Stimulated activated CD4-positive, alpha-beta T cell treated with anti-CD3 and anti-CD28 coated beads, Interleukin-4, amount 100 ng/mL, for 48 hours (primary cell): ENCODE measurements around the gene PPFIBP2.
A peak's percentile ranks its signal among the peaks of the same experiment; 100 is the strongest.

Experiments used
- DNase-seq, 2 donors: peaks; one replicate each; pipeline ENCODE4 v3.0.0-alpha.2; 2020; ENCODE audit warnings: low read depth in 2 of 2

PPFIBP2 gene

DNA sequence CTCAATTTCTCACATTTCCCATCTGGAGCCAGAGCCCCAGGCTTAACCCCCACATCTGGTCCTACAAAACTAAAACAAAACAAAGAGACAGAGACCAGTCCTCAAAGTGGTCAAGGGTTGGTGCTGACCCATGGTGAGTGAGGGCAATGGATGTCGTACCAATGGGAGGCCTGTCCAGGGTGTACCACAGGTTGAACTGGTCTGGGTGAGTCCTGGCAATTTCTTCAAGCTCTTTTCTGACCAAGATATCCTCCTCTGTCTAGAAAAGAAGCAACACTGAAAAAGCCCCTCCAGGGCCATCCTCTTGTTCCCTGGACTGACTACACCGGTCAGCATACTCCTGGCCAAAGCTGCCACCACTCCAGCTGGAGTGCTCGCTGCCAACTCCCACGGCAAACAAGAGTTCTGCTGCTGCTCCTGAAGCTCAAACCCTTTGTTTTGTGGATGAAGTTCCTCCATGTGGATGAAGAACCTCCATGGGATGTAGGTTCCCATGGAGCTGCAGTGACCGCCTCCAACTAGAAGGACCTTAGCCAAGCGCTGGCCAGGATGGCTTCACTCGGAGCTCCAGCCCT lies 152.6 kb downstream of the PPFIBP2 start:
- DNase-seq, result no peak

- no peak for DNase-seq
Measured at GRCh38 chr11:7667460-7667859, 153.7 kb downstream of the PPFIBP2 start.

DNA sequence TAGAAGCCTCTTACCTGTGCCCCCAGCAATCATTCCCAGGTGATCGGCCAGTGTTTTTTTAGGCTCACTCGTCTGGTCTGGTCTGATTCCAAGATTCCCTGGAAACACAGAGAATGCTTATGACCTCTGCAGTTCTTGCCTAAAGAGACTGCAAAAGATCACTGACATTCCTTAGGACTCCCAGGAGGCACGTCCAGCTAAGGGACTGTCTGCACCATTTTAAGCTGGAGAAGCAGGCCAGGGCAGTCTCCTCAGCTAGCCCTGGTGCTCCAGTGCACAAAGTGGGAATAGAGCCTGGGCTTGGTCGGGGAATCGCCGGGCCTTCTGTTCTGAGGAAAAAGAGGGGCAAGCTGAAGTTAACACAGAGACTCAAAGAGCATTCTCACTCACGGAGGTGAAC lies 154.7 kb downstream of the PPFIBP2 start:
- DNase-seq, result no peak

DNA sequence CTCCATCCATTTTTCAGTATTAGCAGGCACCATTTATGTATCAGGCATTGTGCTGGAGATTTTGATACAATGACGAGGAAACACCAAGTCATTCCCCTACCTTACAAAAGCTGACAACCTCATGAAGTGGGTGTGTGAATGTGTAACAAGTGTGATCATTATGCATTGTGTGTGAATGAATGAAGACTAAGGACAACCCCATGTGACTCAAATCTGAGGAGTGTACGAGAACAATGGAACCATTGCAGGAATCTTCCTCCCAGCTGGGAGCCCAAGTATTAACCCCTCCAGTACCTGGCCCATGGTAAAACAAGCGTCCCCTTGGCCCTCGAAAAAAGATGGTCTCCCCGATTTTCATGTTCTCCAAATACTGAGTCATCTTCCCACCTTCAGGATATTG lies 155.1 kb downstream of the PPFIBP2 start:
- DNase-seq, result no peak

DNA sequence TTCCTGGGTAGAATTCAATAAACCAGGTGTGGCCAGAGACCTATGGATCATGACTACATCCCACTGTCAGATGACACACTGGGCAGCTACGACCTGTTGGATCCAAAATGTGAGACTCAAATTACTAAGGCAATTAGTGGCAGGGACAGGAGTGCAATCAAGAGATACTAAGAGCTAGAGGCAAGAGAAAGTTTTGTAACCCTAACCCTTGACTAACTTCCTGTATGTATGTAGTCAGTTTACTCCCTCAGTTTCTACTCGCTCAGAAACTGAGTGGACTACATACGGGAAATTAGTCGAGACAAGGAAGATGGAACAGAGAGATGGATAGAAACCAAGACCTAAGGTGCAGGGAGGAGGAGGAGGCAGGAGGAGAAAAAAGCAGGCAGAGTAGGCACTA lies 156.8 kb downstream of the PPFIBP2 start:
- no peak for DNase-seq

GRCh38 chr11:7671347-7672215 lies 157.8 kb downstream of the PPFIBP2 start:
- peak in 1 of 2 donors; percentile 31 for DNase-seq

GRCh38 chr11:7672276-7672959 lies 158.6 kb downstream of the PPFIBP2 start:
- no peak for DNase-seq

DNA sequence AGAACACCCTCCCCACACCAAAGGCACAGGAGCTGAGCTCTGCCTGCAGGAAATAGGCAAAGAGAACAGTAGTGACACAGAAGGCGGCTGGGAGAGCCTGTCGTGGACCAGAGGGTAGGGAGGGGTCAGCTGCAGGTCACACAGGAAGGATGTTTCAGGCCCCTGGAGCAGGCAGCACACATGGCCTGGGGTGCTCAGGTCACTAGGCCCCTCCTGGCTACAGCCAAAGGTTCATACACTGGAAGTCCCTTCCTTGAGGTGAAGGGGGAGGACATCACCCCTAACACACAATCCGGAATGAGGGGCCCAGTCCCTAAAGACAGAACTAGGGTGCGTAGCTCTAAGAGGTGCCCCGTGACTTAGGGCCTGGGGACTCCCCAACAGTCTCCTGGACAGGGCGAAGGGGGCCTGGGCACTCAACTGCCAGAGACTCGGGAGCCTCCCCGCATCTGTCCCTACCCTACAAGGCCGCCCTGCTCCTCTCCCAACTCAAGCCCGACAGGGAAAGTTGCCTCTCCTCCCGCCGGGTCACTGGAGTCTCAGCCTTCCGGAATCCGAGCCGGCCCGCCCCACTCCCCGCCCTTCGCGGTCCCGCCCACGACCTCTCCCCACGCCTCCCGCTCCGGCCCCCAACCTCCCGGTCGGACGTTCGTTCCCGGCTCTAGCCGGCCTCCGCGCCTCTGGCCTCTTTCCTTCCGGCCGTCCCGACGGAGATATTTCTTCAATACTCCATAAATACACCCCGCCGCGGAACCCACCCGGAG lies 159.3 kb downstream of the PPFIBP2 start, which contains the start of gene CYB5R2:
CYB5R2 (minus strand) TSS at position 541 of the 764 bp plus-strand sequence. CDS start 675 bp downstream, outside the sequence.
- DNase-seq, result no peak

- no peak for DNase-seq
Measured at GRCh38 chr11:7673724-7674434, 160.1 kb downstream of the PPFIBP2 start.

DNA sequence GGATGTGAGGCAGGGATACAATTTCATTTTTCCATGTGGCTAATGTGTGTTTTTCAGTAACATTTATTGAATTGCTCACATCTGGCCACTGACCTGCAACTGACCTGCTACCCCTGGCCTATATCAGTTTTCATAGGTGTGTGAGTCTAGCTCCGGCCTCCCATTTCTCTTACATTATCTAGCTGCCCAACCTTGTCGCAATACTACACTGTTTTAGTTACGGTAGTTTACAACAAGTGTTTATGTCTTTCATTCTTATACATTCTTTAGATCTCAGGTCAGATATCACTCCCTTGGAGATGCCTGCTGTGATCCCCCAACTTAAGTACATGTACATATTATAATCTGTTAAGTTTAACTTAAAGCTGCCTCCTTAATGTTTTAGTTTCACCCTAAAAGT lies 161.8 kb downstream of the PPFIBP2 start:
- no peak for DNase-seq

GRCh38 chr11:7677071-7677470 lies 163.3 kb downstream of the PPFIBP2 start:
- no peak for DNase-seq

- no peak for DNase-seq
Measured at GRCh38 chr11:7677796-7678201, 164.0 kb downstream of the PPFIBP2 start.

DNA sequence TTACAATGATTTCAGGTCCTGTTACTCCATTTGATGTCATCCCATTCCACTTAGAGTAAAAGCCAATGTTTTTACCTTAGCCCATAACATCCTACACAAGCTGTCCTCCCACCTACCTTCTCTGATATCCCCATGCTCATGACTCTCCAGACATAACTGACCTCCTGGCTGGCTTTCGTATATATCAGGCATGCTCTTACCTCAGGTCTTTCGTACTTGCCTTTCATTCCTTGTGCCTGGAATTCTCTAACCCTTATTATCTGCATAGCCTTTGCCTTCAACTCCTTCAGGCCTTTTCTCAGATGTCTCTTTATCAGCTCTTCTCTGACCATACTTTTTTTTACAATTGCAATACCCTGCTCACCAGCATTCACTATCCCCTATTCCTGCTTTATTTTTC lies 169.8 kb downstream of the PPFIBP2 start:
- no peak for DNase-seq

DNA sequence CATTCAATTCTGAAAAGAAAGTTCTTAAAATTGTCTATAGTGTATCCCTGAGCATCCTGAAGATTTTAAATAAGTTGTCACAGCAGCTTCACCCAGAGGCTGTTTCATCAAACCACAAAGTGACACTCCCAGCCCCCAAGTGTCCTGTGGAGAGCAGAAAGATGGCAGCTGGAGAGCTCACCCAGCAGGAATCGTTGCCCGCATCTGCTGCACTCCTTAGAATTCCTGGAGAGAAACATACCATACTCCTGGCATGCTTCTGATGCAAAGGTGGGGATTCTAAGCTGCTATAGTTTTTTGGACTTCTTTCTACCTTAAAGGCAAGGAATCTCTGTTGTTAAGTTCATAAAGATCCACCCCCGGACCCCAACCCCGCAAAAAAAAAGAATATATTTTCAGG lies 173.0 kb downstream of the PPFIBP2 start:
- no peak for DNase-seq

GRCh38 chr11:7687386-7687785 lies 173.6 kb downstream of the PPFIBP2 start:
- no peak for DNase-seq

DNA sequence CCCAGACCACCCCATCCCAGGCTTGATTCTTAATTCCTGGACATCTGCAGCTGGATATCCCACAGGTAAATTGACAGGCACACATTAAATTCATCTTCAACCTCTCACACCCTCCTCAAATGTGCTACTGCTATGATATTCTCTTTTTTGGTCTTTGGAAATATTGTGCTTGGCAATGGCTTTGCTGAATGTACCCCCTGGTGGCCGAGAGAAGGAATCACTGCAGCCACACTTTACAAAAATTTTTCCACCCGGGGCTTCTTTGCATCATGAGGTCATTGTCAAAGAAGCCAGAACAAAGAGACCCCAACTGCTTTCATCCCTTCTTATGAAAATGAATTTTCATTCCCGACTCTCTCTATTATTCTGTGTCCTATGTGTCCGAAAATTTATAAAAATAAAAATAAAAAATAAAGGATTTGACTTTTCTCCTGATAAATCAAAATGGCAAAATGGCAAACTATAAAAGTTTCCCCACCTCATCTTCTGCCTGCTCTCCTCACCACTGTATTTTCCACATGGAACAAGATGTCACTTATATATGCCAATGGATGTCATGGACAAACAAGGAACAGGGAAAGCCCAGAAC lies 174.5 kb downstream of the PPFIBP2 start:
- no peak for DNase-seq

DNA sequence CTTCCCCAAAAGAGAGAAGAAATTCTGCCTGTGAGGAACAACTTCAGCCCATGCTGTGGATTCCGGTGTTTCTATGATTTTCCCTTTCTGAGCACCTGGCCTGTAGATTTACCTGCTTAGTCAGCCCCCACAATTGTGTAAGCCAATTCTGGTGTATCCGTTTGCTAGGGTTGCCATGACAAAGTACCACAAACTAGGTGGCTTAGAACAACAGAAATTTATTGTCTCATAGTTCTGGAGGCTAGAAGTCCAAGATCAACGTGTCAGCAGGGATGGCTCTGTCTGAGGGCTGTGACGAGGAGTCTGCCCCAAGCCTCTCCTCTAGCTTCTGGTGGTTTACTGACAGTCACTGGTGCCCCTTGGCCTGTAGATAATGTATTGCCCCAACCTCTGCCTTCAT lies 175.4 kb downstream of the PPFIBP2 start:
- no peak for DNase-seq

DNA sequence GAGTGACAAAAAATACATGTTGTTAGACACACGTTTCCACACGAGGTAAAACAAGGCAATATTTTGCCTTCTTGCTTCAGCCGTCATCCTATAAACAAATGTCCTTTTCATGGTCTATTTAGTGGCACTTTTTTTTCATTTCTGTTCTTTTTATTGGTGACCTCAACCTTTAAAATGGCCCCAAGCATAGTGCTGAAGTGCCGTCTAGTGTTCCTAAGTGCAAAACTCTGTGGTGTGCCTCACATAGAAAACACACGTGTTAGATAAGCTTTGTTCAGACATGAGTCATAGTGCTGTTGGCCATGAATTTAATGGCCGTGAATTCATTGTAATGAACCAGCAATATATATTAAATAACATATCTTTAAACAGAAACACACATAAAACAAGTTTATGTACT lies 176.8 kb downstream of the PPFIBP2 start:
- DNase-seq, result no peak

DNA sequence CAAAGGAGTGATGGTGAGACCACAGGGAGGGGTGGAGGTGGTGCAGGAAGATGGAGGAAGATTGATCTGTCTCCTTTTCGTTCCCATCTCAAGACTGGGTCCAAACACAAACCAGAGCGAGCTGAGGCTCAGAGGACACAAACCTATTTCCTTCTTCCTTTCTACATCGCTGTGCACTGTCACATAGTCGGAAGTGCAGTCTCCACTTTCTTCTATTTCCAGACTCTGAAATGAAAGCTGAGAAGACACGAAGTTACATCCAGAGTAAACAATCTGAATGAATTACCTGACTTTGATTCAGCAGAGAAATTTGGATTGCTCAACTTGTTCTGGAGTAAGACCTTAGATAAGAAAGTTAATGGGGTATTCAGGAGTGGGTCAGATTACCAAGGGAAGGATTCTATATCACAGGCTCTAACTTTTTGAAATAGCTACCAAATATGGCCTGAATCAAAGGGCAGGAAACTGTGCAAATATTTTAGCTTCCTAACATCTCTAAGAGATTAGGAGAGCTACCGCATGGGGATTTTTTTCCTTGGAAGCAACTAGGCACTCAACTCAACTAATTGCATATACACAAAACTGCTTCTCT lies 178.1 kb downstream of the PPFIBP2 start:
- no peak for DNase-seq

GRCh38 chr11:7692426-7692825 lies 178.6 kb downstream of the PPFIBP2 start:
- no peak for DNase-seq

DNA sequence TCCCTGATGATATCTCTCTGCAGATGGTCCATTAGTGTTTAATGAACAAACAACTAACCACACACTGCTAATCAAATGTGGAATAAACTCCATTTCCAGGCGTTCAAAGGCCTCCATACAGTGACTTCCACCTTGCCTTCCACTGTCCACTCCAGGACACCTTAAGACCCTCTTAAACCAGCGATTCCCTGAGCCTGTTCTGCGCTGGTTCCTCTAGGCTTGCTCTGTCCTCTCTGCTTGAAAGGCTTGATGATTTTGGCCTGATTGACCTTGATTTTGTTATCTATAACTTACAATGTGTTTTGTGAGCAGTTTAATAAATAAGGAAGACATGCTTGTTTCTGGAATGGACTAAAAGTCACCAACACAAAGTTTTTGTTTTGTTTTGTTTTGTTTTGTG lies 180.4 kb downstream of the PPFIBP2 start:
- DNase-seq, result no peak
